HEK293 (cell line): Measurements from ENCODE around the gene ANAPC10.

Source experiments
- CTCF ChIA-PET: fragments of 350-600 bp; formaldehyde crosslinking; extraction: SDS; loops from one replicate; lab custom pipeline; 2021; ENCODE audit warnings: antibody characterized with exemption; lab: Yijun Ruan, JAX
- POLR2A ChIA-PET: fragments of 300-600 bp; formaldehyde crosslinking; extraction: SDS; loops from one replicate; lab custom pipeline; 2020; ENCODE audit warnings: antibody characterized with exemption, inconsistent platforms; lab: Yijun Ruan, JAX
- H3K27ac ChIP-seq: fragments of 200-500 bp; sonication (Bioruptor generic); 2 replicates; pipeline ENCODE4 v1.5.1; 2014; ENCODE audit warnings: low read depth, low read length, control low read depth, inconsistent platforms; ENCODE audit errors: extremely low read depth
- H3K36me3 ChIP-seq, 2 experiments: fragments of 200-500 bp in 1 of 2; sonication (Bioruptor generic) in 1 of 2; 1 replicate in 1 of 2; 2 replicates in 1 of 2; pipeline ENCODE4 v1.5.1; 2014 to 2017; ENCODE audit warnings: inconsistent platforms in 2 of 2, low read length in 2 of 2; ENCODE audit not compliant: control insufficient read depth in 2 of 2, insufficient read depth in 1 of 2
- H3K4me1 ChIP-seq: fragments of 200-500 bp; sonication (Bioruptor generic); 2 replicates; pipeline ENCODE4 v1.5.1; 2014; ENCODE audit warnings: mild to moderate bottlenecking, low read length, inconsistent platforms; ENCODE audit not compliant: control insufficient read depth, insufficient read depth
- H3K4me3 ChIP-seq: 2 replicates; pipeline ENCODE4 v1.5.1; 2011; ENCODE audit warnings: low read depth, mild to moderate bottlenecking, control low read depth, low read length, moderate library complexity
- H3K9me3 ChIP-seq: fragments of 200-500 bp; sonication (Bioruptor generic); 2 replicates; pipeline ENCODE4 v1.5.1; 2014; ENCODE audit warnings: low read depth, low read length, inconsistent platforms; ENCODE audit not compliant: control insufficient read depth, insufficient read depth
- GLIS2 ChIP-seq: fragments of 450-650 bp; formaldehyde crosslinking; IDR thresholded peaks from 2 replicates; pipeline ENCODE4 v1.5.1; 2016; ENCODE audit warnings: missing biosample characterization, missing genetic modification characterization
- HOXC10 ChIP-seq: sonication (generic); formaldehyde crosslinking; IDR thresholded peaks from 2 replicates; pipeline ENCODE4 v1.8.1; 2023; ENCODE audit warnings: mild to moderate bottlenecking, missing genetic modification reagents
- SP3 ChIP-seq: fragments of 450-650 bp; formaldehyde crosslinking; IDR thresholded peaks from 2 replicates; pipeline ENCODE4 v1.5.1; 2016; ENCODE audit warnings: missing biosample characterization, missing genetic modification characterization
- YY1 ChIP-seq: fragments of 450-650 bp; formaldehyde crosslinking; IDR thresholded peaks from 2 replicates; pipeline ENCODE4 v1.5.1; 2018; ENCODE audit warnings: missing biosample characterization, missing genetic modification characterization
- ZBTB21 ChIP-seq: fragments of 450-650 bp; formaldehyde crosslinking; IDR thresholded peaks from 2 replicates; pipeline ENCODE4 v1.5.1; 2017; ENCODE audit warnings: missing biosample characterization, missing genetic modification characterization
- ZEB2 ChIP-seq: fragments of 450-650 bp; formaldehyde crosslinking; IDR thresholded peaks from 2 replicates; pipeline ENCODE4 v1.5.1; 2016; ENCODE audit warnings: missing biosample characterization, missing genetic modification characterization
- ZIC2 ChIP-seq: fragments of 450-650 bp; formaldehyde crosslinking; IDR thresholded peaks from 2 replicates; pipeline ENCODE4 v1.5.1; 2016; ENCODE audit warnings: missing biosample characterization, missing genetic modification characterization
- ZNF114 ChIP-seq: fragments of 450-650 bp; formaldehyde crosslinking; IDR thresholded peaks from 2 replicates; pipeline ENCODE4 v1.5.0; 2017; ENCODE audit warnings: missing biosample characterization, missing genetic modification characterization
- ZNF391 ChIP-seq: fragments of 450-650 bp; formaldehyde crosslinking; IDR thresholded peaks from 2 replicates; pipeline ENCODE4 v1.5.1; 2016; ENCODE audit warnings: low read depth, missing biosample characterization, missing genetic modification characterization, borderline replicate concordance
- ZNF544 ChIP-seq: fragments of 450-650 bp; formaldehyde crosslinking; IDR thresholded peaks from 2 replicates; pipeline ENCODE4 v1.5.0; 2017; ENCODE audit warnings: missing biosample characterization, missing genetic modification characterization
- ZNF768 ChIP-seq: fragments of 450-650 bp; formaldehyde crosslinking; IDR thresholded peaks from 2 replicates; pipeline ENCODE4 v1.5.1; 2018; ENCODE audit warnings: missing biosample characterization, mild to moderate bottlenecking, missing genetic modification characterization
- TF ChIP-seq, protein P1 (sequence below): fragments of 450-650 bp; formaldehyde crosslinking; conservative IDR thresholded peaks from 2 replicates; pipeline ENCODE4 v1.5.1; 2016; ENCODE audit warnings: low read depth, missing biosample characterization, missing genetic modification characterization
- TF ChIP-seq, protein P2 (sequence below): fragments of 450-650 bp; formaldehyde crosslinking; IDR thresholded peaks from 2 replicates; pipeline ENCODE4 v1.5.1; 2017; ENCODE audit warnings: missing biosample characterization, missing genetic modification characterization
- TF ChIP-seq, protein P3 (sequence below): fragments of 450-650 bp; formaldehyde crosslinking; IDR thresholded peaks from 2 replicates; pipeline ENCODE4 v1.5.1; 2016; ENCODE audit warnings: missing biosample characterization, missing genetic modification characterization, borderline replicate concordance
- TF ChIP-seq, protein P4 (sequence below): fragments of 450-650 bp; formaldehyde crosslinking; IDR thresholded peaks from 2 replicates; pipeline ENCODE4 v1.5.1; 2016; ENCODE audit warnings: missing biosample characterization, missing genetic modification characterization, low read depth
- TF ChIP-seq, protein P5 (sequence below): sonication (generic); formaldehyde crosslinking; IDR thresholded peaks from 2 replicates; pipeline ENCODE4 v1.8.1; 2022; ENCODE audit warnings: mild to moderate bottlenecking, moderate library complexity, missing genetic modification reagents
- TF ChIP-seq, protein P6 (sequence below): fragments of 450-650 bp; formaldehyde crosslinking; IDR thresholded peaks from 2 replicates; pipeline ENCODE4 v1.5.1; 2017; ENCODE audit warnings: missing biosample characterization, missing genetic modification characterization

ANAPC10 gene

DNA sequence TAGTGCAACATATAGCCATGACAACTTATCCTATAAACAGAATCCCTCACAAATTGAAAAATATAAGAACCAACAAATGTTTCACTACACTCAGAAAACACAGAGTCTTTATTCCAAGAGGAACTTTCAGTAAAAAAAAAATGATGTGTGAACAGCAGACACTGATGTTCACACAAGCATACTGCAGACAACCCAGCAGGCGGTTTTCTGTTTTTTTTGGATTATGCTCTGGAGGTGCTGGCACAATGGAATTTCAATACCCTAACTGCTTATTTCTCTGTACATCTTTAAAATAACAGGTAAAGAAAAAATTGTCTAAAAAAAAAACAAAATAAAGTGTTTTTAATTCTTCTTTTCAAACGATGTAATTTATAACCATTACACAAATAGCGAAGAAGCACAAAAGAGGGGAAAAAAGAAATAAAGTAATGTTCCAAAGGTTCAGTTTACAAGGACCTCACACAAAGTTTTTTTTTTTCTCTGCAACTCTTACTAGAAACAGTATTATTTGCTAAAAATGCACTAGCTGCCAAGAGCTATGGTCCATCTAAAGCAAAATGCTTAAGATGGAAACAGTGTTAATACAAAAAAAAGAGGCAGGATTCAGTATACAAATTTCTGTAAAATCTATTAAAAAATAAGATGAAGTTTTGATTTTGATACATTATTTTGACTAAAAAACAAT is 55.3 kb downstream of the ANAPC10 start:
- POLR2A ChIA-PET, result no interaction called here
- H3K27ac ChIP-seq, result no peak overlapping the region
- no peak overlapping the region for H3K4me3 ChIP-seq
- no peaks in the 10 kb centered on the region for H3K4me1 ChIP-seq
- TF ChIP-seq HOXC10 (CRISPR knock-in tag) (no peak), ZNF114 (tag by site-specific recombination) (no peak), ZIC2 (no peak), ZEB2 (tag by site-specific recombination) (no peak), ZNF768 (tag by site-specific recombination) (no peak), ZNF391 (no peak), SP3 (tag by site-specific recombination) (no peak), ZNF544 (tag by site-specific recombination) (no peak)
- TF ChIP-seq, protein P1, sequence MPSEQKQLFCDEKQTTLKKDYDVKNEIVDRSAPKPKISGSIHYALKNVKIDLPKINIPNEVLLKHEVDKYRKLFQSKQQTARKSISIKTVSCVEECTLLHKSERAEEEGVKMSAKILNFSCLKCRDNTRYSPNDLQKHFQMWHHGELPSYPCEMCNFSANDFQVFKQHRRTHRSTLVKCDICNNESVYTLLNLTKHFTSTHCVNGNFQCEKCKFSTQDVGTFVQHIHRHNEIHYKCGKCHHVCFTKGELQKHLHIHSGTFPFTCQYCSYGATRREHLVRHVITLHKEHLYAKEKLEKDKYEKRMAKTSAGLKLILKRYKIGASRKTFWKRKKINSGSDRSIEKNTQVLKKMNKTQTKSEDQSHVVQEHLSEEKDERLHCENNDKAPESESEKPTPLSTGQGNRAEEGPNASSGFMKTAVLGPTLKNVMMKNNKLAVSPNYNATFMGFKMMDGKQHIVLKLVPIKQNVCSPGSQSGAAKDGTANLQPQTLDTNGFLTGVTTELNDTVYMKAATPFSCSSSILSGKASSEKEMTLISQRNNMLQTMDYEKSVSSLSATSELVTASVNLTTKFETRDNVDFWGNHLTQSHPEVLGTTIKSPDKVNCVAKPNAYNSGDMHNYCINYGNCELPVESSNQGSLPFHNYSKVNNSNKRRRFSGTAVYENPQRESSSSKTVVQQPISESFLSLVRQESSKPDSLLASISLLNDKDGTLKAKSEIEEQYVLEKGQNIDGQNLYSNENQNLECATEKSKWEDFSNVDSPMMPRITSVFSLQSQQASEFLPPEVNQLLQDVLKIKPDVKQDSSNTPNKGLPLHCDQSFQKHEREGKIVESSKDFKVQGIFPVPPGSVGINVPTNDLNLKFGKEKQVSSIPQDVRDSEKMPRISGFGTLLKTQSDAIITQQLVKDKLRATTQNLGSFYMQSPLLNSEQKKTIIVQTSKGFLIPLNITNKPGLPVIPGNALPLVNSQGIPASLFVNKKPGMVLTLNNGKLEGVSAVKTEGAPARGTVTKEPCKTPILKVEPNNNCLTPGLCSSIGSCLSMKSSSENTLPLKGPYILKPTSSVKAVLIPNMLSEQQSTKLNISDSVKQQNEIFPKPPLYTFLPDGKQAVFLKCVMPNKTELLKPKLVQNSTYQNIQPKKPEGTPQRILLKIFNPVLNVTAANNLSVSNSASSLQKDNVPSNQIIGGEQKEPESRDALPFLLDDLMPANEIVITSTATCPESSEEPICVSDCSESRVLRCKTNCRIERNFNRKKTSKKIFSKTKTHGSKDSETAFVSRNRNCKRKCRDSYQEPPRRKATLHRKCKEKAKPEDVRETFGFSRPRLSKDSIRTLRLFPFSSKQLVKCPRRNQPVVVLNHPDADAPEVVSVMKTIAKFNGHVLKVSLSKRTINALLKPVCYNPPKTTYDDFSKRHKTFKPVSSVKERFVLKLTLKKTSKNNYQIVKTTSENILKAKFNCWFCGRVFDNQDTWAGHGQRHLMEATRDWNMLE, result no peak
- TF ChIP-seq, protein P2, sequence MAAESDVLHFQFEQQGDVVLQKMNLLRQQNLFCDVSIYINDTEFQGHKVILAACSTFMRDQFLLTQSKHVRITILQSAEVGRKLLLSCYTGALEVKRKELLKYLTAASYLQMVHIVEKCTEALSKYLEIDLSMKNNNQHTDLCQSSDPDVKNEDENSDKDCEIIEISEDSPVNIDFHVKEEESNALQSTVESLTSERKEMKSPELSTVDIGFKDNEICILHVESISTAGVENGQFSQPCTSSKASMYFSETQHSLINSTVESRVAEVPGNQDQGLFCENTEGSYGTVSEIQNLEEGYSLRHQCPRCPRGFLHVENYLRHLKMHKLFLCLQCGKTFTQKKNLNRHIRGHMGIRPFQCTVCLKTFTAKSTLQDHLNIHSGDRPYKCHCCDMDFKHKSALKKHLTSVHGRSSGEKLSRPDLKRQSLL (tag by site-specific recombination), result no peak
- TF ChIP-seq, protein P3, sequence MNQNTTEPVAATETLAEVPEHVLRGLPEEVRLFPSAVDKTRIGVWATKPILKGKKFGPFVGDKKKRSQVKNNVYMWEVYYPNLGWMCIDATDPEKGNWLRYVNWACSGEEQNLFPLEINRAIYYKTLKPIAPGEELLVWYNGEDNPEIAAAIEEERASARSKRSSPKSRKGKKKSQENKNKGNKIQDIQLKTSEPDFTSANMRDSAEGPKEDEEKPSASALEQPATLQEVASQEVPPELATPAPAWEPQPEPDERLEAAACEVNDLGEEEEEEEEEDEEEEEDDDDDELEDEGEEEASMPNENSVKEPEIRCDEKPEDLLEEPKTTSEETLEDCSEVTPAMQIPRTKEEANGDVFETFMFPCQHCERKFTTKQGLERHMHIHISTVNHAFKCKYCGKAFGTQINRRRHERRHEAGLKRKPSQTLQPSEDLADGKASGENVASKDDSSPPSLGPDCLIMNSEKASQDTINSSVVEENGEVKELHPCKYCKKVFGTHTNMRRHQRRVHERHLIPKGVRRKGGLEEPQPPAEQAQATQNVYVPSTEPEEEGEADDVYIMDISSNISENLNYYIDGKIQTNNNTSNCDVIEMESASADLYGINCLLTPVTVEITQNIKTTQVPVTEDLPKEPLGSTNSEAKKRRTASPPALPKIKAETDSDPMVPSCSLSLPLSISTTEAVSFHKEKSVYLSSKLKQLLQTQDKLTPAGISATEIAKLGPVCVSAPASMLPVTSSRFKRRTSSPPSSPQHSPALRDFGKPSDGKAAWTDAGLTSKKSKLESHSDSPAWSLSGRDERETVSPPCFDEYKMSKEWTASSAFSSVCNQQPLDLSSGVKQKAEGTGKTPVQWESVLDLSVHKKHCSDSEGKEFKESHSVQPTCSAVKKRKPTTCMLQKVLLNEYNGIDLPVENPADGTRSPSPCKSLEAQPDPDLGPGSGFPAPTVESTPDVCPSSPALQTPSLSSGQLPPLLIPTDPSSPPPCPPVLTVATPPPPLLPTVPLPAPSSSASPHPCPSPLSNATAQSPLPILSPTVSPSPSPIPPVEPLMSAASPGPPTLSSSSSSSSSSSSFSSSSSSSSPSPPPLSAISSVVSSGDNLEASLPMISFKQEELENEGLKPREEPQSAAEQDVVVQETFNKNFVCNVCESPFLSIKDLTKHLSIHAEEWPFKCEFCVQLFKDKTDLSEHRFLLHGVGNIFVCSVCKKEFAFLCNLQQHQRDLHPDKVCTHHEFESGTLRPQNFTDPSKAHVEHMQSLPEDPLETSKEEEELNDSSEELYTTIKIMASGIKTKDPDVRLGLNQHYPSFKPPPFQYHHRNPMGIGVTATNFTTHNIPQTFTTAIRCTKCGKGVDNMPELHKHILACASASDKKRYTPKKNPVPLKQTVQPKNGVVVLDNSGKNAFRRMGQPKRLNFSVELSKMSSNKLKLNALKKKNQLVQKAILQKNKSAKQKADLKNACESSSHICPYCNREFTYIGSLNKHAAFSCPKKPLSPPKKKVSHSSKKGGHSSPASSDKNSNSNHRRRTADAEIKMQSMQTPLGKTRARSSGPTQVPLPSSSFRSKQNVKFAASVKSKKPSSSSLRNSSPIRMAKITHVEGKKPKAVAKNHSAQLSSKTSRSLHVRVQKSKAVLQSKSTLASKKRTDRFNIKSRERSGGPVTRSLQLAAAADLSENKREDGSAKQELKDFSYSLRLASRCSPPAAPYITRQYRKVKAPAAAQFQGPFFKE, result no peak
- H3K9me3 ChIP-seq, result no peaks in the 10 kb centered on the region
- no peaks in the 10 kb centered on the region for H3K36me3 ChIP-seq
- CTCF ChIA-PET, result no interaction called here

DNA sequence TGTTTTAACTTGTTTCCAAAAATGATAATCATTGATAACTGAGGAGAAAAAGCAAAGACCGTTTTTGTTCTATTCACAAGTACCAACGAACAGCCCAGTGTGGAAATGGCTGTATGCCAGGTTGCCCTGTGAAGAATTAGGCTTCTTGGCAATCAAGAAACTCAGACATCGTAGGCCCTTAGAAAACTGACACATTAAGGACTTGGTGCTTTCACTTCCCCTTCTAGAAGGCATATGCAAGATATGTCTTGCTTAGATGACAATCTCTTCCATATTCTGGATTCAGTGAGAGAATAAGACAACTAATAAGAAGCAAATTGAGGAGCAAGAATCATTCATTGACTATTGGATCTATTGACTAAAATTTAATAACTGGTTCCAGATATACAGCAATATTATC is 56.6 kb downstream of the ANAPC10 start:
- POLR2A ChIA-PET, result no interaction called here
- no peaks in the 10 kb centered on the region for H3K9me3 ChIP-seq
- CTCF ChIA-PET, result no interaction called here
- H3K4me1 ChIP-seq, result no peaks in the 10 kb centered on the region
- no peak overlapping the region for H3K27ac ChIP-seq
- H3K36me3 ChIP-seq, result no peaks in the 10 kb centered on the region
- H3K4me3 ChIP-seq, result no peak overlapping the region
- TF ChIP-seq, protein P4, sequence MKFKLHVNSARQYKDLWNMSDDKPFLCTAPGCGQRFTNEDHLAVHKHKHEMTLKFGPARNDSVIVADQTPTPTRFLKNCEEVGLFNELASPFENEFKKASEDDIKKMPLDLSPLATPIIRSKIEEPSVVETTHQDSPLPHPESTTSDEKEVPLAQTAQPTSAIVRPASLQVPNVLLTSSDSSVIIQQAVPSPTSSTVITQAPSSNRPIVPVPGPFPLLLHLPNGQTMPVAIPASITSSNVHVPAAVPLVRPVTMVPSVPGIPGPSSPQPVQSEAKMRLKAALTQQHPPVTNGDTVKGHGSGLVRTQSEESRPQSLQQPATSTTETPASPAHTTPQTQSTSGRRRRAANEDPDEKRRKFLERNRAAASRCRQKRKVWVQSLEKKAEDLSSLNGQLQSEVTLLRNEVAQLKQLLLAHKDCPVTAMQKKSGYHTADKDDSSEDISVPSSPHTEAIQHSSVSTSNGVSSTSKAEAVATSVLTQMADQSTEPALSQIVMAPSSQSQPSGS (tag by site-specific recombination), result no peak
- TF ChIP-seq, protein P5, sequence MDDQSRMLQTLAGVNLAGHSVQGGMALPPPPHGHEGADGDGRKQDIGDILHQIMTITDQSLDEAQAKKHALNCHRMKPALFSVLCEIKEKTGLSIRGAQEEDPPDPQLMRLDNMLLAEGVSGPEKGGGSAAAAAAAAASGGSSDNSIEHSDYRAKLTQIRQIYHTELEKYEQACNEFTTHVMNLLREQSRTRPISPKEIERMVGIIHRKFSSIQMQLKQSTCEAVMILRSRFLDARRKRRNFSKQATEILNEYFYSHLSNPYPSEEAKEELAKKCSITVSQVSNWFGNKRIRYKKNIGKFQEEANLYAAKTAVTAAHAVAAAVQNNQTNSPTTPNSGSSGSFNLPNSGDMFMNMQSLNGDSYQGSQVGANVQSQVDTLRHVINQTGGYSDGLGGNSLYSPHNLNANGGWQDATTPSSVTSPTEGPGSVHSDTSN (CRISPR knock-in tag), result no peak
- TF ChIP-seq ZBTB21 (no peak), YY1 (tag by site-specific recombination) (no peak), GLIS2 (tag by site-specific recombination) (no peak), ZEB2 (tag by site-specific recombination) (no peak)
- TF ChIP-seq, protein P6, sequence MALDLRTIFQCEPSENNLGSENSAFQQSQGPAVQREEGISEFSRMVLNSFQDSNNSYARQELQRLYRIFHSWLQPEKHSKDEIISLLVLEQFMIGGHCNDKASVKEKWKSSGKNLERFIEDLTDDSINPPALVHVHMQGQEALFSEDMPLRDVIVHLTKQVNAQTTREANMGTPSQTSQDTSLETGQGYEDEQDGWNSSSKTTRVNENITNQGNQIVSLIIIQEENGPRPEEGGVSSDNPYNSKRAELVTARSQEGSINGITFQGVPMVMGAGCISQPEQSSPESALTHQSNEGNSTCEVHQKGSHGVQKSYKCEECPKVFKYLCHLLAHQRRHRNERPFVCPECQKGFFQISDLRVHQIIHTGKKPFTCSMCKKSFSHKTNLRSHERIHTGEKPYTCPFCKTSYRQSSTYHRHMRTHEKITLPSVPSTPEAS (tag by site-specific recombination), result no peak
